Astrocyte (in vitro differentiated cells and primary cell): ENCODE measurements around the gene APPBP2.

Experiments used
- EZH2 ChIP-seq: IDR thresholded peaks from 2 replicates; pipeline ENCODE4 v1.6.1; 2012; ENCODE audit warnings: mild to moderate bottlenecking, low read length, inconsistent platforms; ENCODE audit not compliant: insufficient read depth
- TF ChIP-seq, protein P1 (sequence below): IDR thresholded peaks from 2 replicates; pipeline ENCODE4 v1.5.1; 2011; ENCODE audit warnings: low read depth, mild to moderate bottlenecking, inconsistent platforms, low read length, moderate library complexity; ENCODE audit not compliant: insufficient read depth

DNA sequence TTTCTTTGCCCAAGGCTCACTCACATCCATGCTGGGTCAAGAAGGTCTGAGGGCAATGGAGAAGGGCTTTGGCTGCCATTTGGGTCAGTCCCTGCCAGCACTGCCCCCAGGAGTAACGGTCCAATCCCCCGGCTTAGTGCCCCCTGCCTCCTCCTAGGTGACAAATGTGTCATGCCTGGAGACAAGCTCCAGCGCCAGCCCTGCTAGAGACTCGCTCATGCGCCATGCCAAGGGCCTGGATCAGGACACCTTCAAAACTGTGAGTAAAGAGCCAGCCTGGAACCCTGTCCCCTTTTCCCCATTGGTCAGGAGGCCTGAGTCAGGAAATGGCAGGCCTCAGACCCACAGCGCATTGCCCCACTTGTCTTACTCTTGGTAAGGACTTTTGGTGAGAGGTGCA lies 100.4 kb downstream of the APPBP2 start:
- TF ChIP-seq, protein P1, sequence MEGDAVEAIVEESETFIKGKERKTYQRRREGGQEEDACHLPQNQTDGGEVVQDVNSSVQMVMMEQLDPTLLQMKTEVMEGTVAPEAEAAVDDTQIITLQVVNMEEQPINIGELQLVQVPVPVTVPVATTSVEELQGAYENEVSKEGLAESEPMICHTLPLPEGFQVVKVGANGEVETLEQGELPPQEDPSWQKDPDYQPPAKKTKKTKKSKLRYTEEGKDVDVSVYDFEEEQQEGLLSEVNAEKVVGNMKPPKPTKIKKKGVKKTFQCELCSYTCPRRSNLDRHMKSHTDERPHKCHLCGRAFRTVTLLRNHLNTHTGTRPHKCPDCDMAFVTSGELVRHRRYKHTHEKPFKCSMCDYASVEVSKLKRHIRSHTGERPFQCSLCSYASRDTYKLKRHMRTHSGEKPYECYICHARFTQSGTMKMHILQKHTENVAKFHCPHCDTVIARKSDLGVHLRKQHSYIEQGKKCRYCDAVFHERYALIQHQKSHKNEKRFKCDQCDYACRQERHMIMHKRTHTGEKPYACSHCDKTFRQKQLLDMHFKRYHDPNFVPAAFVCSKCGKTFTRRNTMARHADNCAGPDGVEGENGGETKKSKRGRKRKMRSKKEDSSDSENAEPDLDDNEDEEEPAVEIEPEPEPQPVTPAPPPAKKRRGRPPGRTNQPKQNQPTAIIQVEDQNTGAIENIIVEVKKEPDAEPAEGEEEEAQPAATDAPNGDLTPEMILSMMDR, result no peak
- TF ChIP-seq EZH2, result no peak
